ENCODE data around the gene TRNAU1AP.
A peak's percentile ranks its signal among the peaks of the same experiment; 100 is the strongest.
"Not testable (repeated sequence)": the region's sequence is repeated elsewhere in the genome, so short reads cannot be mapped to it uniquely, and the experiment has no call there.

Gene TRNAU1AP

DNA sequence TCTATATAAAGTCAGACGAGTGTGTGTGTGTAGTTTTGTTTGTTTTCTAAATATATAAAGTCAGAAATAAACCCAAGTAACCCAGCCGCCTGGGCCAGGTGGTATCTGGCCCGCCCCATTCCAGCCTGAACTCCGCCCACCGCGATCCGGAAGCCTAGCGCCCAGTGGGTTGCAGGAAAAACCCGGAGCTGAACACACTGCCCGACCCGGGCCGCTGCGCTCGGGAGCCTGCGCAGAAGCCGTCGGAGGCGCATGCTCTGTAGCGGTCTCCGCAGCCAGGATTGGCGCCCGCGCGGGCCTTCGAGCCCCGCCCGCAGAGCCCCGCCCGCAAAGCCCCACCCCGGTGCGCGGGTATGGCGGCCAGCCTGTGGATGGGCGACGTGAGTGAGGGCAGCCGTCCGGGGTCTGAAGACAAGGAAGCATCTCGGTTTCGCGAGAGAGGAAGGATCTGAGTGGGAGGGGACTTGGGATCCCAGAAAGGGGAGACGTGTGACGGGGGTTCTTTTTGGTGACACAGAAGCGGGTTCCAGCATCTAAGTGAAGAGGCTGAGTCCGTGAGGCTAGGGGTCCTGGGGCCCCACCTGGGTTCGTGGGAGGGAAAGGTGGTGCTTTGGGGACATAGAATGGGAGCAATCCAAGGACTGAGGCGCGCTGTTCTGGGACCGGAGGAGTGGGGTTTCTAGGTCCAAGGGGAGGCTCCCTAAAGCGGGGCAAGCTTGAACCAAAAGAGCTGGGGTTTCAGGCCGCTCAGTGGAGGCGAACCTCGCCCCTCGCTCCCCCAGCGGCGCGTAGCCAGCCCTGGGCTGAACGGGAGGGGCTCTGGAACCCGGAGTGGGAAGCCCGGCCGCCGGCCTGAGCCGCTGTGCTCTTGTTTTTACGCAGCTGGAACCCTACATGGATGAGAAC lies at the start of gene TRNAU1AP:
TRNAU1AP (plus strand) TSS at position 328 of the 906 bp plus-strand sequence; CDS start at position 354, 26 bp downstream.
- DNase-seq: peak; percentile 98

- no peak for DNase-seq
These were observed 49.8 kb upstream of the TRNAU1AP start for GRCh38 chr1:28503117-28503516.

GRCh38 chr1:28505406-28506187 lies 47.3 kb upstream of the TRNAU1AP start, which contains the start of gene RCC1:
Gene RCC1, plus strand, starts transcription at chr1:28506043. Its CDS starts 23,824 bp downstream, at chr1:28529867.
- DNase-seq: peak; percentile 98

GRCh38 chr1:28506907-28507246 lies 46.0 kb upstream of the TRNAU1AP start:
- DNase-seq: no peak

GRCh38 chr1:28507247-28507645 lies 45.6 kb upstream of the TRNAU1AP start:
- DNase-seq: no peak

- no peak for DNase-seq
These were observed 45.0 kb upstream of the TRNAU1AP start for GRCh38 chr1:28507646-28508434.

DNA sequence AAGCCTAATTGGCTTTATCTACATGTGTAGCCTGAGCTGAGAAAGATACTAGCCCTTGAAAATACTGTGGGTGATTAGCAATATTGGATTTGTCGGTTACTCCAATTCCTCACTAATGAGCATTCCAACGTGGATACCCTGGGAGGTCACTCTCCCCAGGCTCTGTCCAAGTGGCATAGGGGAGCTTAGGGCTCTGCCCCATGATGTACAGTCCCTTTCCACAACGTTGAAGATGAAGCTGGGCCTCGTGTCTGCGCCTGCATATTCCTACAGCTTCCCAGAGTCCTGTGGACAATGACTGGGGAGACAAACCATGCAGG lies 44.5 kb upstream of the TRNAU1AP start:
- DNase-seq: no peak

DNA sequence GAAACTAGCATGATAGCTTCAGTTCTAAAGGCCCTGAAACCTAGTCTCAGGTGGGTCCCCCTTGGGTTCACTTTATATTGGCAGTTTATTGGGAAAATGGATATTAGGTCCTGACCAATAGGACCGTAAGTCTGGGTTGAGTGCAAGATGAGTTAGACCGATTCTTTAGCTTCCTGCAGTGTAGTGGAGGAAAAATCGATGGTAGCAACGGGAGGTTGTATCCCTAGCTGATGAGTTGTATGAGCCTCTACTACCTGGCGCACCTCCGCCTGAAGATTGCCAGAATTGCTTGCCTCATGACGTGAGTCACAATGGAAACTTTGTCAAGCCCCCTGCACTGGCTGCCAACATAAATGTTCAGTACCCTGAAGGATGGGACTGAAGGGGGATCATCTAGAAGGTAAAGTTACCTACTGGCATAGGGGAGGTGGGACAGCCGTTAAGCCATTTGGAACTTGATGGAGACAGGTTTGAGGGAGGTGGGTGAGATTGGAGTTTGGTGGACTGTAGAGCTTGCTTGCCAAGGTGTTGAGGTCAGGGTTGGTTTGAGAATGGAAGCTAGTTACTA lies 43.1 kb upstream of the TRNAU1AP start:
- no peak for DNase-seq

DNA sequence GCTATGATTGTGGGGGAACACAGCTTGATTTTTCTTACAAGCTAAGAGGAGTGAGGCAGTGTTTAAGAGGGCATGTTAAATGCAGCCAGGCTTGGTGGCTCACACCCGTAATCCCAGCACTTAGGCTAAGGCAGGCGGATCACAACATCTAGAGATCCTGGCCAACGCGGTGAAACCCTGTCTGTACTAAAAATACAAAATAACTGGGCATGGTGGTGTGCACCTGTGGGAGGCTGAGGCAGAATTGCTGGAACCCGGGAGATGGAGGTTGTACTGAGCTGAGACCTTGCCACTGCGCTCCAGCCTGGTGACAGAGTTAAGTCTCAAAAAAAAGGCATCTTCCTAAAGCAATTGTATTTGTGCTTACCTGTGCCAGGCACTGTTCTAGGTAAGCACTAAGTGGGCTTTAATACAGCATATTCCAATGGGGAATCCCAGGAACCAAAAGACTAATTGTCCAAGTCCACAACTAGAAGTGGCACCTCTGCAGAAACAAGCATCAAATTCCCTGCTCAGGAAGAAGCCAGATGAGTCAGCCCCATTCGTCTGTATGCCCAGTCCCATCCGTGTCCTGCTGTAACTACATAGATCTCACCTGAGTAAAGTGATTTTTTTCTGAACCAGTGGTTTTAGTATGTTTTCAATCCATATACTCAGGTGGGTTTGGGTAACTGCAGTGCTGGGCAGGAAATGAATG lies 42.5 kb upstream of the TRNAU1AP start:
- peak; percentile 32 for DNase-seq

DNA sequence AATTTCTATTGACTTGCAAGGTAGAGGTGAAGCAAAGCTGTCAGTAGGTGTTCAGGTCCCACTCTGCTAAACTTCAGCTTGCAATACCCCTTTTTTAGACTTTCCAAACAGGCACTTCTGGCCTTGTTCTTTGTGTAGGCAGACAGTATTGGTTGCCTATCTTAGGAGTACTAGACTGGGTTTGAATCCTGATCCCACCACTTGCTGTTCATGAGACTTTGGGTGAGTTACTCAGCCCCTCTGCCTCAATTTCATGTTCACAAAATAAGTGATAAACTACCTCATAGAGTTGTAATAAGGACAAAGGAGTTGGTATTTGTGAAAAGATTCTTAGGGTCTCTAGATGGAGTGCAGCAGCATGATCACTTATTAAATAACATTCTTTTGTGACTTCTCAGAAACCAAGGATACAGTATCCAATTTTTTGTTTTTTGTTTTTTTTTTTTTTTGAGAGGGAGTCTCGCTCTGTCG lies 41.9 kb upstream of the TRNAU1AP start:
- no peak for DNase-seq

- DNase-seq: no peak
These were observed 40.8 kb upstream of the TRNAU1AP start for GRCh38 chr1:28512058-28512611.

GRCh38 chr1:28514445-28514933 lies 38.4 kb upstream of the TRNAU1AP start:
- DNase-seq: not testable (repeated sequence)

GRCh38 chr1:28516518-28516956 lies 36.3 kb upstream of the TRNAU1AP start:
- DNase-seq: no peak

- DNase-seq: no peak
These were observed 35.3 kb upstream of the TRNAU1AP start for GRCh38 chr1:28517649-28517999.

- peak; percentile 90 for DNase-seq
These were observed 34.7 kb upstream of the TRNAU1AP start for GRCh38 chr1:28518000-28518744.

- DNase-seq: no peak
These were observed 34.0 kb upstream of the TRNAU1AP start for GRCh38 chr1:28518745-28519341.

DNA sequence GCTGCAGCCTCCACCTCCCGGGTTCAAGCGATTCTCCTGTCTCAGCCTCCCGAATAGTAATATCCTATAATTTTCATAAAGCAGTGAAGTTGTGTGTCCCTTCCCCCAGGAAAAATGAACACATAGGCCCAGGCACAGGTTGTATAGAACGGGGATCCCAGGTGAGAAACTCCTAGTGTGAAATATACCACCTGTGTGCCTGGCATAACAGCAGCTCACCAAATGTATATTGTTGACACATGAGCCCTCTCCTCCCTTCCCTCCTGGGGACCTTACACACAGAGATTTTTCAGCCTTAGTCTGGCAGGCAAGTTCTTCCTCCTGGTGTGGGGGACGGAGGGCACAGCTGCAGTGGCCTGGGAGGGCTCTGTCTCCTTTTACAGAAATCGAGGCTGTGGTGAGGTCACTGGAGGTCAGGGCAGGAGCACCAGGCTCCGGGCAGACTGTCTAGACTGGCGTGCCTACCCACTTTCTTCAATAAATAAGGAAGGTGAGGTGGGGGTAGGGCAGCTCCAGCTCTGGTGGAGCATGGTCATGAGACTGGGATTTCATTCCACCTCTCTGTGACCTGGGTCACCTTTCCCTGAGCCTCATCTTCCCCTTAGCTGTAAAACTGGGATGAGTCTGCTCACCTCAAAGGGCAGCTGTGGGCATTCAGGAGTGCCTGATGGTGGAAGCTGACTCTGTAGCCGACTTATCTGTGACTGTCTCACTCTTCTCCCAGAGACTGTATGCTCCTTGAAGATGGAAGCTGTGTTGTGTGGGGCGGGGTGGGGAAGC lies 32.7 kb upstream of the TRNAU1AP start:
- no peak for DNase-seq

- DNase-seq: not testable (repeated sequence)
These were observed 32.1 kb upstream of the TRNAU1AP start for GRCh38 chr1:28520796-28521195.

GRCh38 chr1:28521502-28522164 lies 31.3 kb upstream of the TRNAU1AP start:
- DNase-seq: no peak
